OCI-LY7 (cell line): ENCODE data around the gene ACIN1.

Experiments
- EZH2phosphoT487 ChIP-seq: fragments of 200-600 bp; sonication (generic); IDR thresholded peaks from 2 replicates; pipeline ENCODE4 v1.6.1; 2018; ENCODE audit warnings: low read depth, borderline replicate concordance, mild to moderate bottlenecking, mixed run types, antibody characterized with exemption, low read length, moderate library complexity, mixed read lengths
- TF ChIP-seq, protein P1 (sequence below): fragments of 200-600 bp; sonication (generic); conservative IDR thresholded peaks from 2 replicates; pipeline ENCODE4 v1.5.1; 2014; ENCODE audit warnings: mild to moderate bottlenecking, antibody characterized with exemption, low read length, moderate library complexity, mixed read lengths

DNA sequence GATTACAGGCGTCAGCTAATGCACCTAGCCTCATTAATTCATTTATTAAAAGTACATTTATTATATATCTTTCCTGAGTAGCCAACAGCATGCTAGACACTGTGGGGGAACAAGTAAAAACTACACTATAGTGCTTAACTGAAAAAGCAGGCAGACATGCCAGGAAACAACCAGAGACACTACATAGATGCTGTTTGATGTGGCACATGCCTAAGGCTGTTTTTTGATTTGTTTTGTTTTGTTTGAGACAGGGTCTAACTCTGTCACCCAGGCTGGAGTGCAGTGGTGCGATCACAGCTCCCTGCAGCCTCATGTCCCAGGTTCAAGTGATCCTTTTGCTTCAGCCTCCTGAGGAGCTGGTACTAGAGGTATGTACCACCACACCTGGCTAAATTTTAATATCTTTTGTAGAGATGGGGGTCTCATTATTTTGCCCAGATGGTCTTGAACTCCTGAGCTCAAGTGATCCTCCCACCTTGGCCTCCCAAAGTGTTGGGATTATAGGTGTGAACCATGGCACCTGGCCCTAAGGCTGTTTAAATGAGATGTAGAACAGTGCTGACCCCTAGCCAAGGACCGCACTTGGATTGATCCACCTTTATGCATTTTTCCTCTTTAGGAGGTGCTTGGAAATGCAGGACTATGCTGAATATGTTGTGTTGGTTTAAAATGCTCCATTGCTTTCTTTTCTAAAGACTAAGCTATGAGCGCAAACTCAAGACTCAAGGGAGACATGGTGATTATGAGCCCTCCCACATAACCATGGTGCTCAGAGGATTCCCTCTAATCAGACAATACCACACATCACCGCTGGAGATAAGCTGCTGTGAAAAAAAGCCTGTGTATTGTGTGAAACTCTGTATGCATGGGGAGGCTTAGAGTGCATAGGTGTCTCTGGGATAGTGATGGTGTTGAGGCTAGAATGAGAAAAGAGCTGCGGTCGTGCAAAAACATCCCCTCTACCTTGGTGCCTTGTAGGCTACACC is 74.5 kb downstream of the ACIN1 start:
- TF ChIP-seq, protein P1, sequence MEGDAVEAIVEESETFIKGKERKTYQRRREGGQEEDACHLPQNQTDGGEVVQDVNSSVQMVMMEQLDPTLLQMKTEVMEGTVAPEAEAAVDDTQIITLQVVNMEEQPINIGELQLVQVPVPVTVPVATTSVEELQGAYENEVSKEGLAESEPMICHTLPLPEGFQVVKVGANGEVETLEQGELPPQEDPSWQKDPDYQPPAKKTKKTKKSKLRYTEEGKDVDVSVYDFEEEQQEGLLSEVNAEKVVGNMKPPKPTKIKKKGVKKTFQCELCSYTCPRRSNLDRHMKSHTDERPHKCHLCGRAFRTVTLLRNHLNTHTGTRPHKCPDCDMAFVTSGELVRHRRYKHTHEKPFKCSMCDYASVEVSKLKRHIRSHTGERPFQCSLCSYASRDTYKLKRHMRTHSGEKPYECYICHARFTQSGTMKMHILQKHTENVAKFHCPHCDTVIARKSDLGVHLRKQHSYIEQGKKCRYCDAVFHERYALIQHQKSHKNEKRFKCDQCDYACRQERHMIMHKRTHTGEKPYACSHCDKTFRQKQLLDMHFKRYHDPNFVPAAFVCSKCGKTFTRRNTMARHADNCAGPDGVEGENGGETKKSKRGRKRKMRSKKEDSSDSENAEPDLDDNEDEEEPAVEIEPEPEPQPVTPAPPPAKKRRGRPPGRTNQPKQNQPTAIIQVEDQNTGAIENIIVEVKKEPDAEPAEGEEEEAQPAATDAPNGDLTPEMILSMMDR = no peak
- no peak for TF ChIP-seq EZH2phosphoT487
